Activated CD8-positive, alpha-beta memory T cell treated with anti-CD3 and anti-CD28 coated beads, Interleukin-2, amount 50 U/mL, for 4 hours (primary cell): Measurements from ENCODE around the gene TMEM141.
A peak's percentile ranks its signal among the peaks of the same experiment; 100 is the strongest.
"Not testable (repeated sequence)": the region's sequence is repeated elsewhere in the genome, so short reads cannot be mapped to it uniquely, and the experiment has no call there.

Source experiments
- DNase-seq: peaks from one replicate; pipeline ENCODE4 v3.0.0-alpha.2; 2020

The TMEM141 gene

DNA sequence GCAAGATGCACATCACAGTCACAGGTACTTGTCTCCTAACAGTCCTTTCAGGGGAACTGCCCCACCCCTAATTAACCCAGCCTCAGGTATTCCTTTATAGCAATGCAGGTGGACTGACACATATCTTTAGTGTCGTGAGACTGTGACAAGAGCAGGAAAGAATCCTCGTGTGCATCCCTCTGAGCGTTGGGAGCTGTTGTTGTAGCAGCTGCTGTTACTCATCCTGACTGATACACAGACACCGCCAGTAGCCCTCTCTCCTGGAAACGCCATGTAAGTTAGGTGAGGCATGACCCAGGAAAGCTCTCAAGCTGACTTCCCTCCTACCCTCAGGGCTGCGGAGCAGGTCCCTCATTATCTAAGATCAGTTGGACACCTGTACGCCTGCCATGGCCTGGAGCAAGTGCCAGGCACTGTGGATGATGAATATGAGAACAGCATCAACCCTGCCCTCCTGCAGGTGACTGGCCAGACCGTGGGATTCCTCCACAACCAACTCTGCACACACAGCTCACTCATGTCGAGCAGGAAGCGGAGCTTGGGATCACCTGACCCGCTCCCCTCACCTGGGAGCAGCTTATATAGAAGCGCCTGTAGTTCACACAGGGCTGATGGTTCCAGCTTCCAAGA, 16.6 kb upstream of the TMEM141 start:
- DNase-seq: no peak

DNA sequence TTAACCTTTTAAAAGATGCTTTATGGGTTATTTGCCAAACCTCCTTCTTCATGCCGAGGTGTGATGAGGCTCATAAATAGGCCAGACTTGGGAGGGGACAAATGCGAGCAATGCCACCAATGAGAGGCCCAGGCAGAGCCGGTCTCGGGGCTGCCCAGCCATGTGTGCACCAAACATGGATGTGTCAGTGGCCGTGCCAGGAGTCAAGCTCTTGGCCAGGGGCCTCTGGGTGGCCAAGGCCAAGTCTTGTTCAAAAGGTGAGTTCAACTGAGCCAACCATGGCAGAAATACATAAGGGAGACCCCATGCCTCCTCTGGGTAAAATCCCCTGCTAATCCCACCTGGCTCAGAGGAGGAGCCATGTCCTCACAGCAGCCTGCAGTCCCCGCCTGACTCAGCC, 16.0 kb upstream of the TMEM141 start:
- no peak for DNase-seq

DNA sequence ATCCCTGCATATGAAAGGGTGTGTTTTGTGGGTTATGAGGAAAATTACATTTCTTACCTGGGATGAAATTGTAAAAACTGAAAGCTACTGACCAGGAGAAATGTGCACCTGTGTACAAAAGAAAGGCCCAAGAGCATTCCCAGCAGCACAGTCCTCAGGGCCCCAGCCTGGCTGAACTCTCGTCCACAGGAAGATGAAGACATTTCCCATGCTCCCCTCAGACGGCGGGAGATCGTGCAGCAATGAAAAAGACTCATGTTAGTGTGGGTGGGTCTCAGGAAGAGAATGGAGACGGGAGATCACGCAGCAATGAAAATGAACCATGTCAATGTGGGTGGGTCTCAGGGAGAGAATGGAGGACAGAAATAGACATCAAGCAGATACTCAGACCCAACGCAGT, 14.2 kb upstream of the TMEM141 start:
- DNase-seq: no peak

DNA sequence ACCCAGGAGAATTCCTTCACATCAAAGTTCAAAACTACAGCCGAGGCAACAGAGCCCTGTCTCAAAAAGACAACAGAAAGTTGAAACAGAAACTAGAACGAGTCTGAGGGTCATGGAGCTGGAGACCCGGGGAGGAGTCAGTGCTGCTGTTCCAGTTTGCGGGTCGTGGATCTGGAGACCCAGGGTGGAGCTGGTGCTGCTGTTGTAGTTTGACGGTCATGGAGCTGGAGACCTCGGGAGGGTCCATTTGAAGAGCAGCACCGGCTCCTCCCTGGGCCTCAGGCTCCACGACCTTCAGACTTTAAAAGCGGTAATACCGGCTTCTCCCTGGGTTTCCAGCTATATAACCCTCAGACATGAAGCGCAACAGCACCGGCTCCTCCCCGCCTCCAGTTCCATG, 13.8 kb upstream of the TMEM141 start:
- no peak for DNase-seq

DNA sequence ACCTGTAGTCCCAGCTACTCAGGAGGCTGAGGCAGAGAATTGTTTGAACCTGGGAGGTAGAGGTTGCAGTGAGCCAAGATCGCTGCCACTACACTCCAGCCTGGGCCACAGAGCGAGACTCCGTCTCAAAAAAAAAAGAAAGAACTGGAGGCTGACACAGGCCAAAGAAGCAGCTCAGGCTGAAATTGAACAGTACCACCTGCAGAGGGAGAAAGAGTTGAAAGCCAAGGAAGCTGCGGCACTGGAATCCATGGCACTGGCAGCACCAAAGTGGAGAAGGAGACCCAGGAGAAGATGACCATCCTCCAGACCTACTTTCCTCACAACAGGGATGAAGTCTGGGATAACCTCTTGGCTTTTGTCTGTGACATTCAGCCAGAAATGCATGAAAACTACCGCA, 11.3 kb upstream of the TMEM141 start:
- no peak for DNase-seq

DNA sequence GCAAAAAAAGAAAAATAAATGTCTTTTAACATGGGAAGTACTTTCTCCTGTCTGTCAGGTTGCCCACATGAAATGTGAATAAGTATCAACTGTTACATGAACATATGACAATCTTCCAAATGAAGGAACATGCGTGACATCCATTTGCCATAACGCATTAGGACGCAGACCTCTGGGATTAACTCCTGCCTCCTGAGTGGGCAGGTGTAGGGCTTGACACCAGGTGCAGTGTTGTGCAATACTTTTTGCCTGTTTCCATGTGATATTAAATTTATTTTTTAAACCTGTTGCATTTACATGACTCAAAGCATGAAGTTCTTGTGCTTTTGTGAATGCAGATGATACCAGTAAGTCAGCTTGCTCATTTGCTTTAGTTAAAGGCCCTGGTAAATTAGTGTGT, 8.7 kb upstream of the TMEM141 start:
- DNase-seq: no peak

DNA sequence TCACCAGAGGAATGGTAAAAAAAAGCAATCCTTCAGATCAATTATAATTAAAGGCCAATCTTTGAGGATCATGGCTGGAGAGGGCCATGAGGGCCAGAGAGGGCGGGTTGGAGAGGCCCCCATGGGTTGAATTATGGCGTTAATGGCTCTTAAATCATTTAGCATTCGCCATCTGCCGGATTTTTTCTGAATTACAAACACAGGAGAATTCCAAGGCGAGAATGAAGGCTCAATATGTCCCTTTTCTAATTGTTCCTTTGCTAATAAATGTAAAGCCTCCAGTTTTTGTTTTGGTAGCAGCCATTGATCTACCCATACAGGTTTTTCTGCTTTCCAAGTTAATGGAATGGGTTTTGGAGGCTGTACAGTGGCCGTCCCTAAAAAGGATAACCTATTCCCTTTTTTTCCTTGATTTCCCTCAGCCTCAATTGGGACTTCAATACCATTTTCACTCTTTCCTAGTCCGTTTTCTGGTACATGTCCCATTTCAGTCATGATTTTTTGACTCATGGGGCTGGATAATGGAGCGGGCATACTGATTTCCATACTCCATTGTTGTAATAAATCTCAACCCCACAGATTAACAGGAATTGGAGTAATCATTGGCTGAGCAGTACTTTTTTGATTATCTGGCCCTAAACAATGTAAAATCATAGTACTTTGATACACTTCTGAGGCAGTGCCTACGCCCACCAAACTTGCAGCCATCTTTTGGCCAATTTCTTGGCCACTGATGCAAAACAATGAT, 6.7 kb upstream of the TMEM141 start:
- DNase-seq: no peak

DNA sequence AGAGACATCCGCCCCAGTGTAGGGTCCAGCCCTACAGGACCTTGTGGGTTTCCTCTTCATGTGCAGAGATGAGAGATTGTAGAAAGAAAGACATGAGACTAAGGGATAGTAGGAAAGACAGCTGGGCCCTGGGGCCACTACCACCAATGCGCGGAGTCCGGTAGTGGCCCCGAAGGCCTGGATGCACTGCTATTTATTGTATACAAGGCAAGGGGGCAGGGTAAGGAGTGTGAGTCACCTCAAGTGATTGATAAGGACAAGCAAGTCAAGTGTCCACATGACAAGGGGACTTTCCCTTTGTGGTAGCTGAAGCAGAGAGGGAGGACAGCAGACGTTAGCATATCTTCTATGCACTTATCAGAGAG, 6.2 kb upstream of the TMEM141 start:
- DNase-seq: no peak

DNA sequence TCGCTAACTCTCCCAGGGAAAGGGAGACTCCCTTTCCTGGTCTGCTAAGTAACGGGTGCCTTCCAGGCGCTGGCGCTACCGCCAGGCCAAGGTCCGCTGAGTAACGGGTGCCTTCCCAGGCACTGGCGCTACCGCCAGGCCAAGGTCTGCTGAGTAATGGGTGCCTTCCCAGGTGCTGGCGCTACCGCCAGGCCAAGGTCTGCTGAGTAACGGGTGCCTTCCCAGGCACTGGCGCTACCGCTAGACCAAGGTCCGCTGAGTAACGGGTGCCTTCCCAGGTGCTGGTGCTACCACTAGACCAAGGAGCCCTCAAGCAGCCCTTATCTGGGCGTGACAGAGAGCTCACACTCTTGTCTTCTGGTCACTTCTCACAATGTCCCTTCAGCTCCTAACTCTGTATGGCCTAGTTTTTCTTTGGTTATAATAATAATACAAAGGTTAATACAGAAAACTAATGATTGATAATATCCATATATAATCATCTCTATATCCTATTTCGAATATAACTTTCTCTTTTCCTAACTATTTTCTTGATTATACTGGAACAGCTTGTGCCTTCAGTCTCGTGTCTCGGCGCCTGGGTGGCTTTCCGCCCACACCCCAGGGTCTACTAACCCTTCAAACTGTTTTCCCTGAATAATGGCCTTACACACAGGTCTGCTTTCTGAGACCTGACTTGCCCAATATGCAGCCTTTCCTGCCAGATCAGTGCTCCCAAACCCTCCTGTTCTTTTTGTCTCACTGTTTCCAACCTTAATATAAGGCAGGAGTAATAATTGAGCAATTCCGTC, 5.4 kb upstream of the TMEM141 start:
- not testable (repeated sequence) for DNase-seq

DNA sequence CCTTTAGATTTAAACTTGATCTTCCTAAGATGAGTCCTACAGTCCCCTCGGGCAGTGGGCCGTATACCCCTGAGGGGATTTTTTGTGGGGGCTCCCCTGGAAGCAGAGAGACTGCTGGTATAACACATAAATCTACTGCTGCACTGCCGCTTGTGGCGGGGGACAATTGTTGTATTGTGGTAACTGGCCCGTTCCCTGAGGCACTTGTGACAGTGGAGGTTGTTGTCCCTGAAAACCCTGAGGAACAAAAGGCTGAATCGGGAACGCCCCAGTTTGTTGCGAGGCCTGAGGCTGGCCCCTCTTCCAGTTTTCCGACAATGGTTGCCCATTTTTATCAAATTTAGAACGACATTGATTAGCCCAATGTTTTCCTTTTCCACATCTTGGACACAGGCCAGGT, 4.7 kb upstream of the TMEM141 start:
- DNase-seq: no peak

DNA sequence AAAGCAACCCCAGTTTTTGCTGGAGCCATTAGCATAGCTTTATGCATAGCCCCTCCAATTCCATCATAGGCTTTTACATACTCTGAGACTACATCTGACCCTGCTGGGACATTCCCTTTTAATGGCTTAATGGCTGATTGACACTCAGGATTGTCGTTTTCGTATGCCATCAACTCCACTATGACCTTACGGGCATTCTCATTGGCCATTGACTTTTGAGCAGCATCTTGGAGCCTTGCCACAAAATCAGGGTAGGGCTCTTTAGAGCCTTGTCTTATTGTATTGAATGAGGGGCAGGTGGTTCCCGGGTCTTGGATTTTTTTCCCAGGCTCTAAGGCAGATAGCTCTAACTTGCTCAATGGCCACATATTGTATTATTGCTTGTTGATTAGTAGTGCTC, 4.2 kb upstream of the TMEM141 start:
- DNase-seq: not testable (repeated sequence)

DNA sequence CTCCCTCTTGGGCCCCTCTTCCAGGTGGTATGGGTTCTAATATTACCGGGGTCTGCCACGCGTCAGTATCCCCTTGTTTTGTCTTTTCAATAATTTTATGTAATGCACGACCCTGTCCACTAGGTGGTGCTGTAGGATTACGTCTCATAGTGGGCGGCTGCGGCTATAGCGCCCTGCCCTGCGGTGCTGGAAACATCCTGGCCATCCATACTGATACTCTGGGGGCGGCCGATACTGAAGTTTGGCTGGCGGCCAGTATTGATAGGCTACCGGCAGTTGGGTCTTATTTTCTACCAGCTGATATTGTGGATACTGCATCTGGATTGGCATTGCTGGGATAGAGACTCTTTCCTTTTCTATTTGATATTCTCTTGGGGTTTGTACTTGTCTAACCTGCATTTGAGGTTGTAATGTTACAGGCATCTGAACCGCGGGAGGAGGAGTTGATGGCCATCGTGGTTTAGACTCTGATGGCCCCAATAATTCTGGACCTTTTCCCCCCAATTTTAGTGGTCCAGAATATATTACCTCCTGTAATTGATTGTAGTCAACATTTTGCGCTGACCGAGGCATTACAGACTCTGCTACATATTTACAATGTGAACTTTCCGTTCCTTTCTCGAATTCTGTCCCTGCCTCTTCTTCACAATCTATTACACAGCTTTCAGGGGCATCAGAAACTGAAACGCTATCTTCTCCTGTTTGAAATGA, 3.3 kb upstream of the TMEM141 start:
- DNase-seq: peak; percentile 62

DNA sequence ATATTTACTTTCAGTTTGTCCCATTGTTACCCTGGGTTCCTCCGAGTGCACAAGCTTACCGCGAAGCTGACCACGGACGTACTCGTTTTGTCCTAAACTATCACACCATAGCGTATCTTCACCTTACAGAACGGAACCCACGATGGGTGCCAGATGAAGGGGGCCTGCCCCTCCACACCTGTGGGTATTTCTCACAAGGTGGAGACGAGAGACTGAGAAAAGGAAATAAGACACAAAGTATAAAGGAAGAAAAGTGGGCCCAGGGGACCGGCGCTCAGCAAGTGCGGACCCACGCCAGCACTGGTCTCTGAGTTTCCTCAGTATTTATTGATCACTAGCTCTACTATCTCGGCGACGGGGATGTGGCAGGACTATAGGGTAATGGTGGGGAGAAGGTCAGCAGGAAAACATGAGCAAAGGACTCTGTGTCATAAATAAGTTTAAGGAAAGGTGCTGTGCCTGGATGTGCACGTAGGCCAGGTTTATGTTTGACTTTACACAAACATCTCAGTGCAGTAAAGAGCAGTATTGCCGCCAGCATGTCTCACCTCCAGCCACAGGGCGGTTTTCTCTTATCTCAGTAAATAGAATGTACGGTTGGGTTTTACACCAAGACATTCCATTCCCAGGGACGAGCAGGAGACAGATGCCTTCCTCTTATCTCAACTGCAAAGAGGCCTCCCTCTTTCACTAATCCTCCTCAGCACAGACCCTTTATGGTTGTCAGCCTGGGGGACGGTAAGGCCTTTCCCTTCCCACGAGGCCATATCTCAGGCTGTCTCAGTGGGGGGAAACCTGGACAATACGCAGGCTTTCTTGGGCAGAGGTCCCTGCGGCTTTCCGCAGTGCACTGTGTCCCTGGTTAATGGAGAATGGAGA, 2.3 kb upstream of the TMEM141 start:
- DNase-seq: not testable (repeated sequence)

DNA sequence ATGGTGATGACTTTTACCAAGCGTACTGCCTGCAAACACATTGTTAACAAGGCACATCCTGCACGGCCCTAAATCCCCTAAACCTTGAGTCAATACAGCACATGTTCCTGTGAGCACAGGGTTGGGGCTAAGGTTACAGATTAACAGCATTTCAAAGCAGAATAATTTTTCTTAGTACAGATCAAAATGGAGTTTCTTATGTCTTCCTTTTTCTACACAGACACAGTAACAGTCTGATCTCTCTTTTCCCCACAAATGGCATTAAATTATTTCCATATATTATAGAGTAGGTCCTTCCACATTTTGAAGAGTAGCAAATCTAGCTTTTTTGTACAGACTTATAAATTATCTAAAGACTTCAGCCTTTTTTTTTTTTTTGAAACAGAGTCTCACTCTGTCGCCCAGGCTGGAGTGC, 1.6 kb upstream of the TMEM141 start:
- DNase-seq: no peak

DNA sequence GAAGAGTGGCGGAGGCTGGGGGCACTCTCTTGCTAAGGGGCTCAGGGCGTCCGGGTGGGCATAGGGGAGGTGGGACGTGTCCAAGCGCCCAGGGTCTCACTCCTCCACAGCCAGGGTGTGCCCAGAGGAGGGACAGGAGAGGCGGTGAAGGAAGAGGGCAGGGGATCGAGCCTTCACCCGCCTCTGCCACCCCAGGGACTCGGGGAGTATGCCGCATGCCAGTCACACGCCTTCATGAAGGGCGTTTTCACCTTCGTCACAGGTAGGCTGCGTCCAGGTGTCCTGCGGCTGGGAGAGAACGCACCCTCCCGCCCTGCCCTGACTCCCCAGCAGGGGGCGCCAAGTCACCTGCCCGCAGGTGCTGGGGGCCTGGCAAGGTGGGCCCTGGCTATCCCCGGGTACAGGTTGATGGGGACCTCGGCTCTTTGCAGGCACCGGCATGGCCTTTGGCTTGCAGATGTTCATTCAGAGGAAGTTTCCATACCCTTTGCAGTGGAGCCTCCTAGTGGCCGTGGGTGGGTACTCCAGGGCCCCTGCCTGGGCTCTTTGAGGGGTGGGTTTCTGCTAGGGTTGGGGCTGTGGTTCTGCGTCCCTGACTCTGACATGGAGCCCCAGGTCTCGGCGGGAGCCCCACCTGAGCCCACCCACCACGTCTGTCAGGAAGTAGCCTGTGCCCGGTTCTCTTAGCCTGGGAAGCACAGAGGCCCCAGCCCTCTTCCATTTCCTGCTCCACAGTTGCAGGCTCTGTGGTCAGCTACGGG, 552 bp downstream of the TMEM141 start:
- peak; percentile 67 for DNase-seq

DNA sequence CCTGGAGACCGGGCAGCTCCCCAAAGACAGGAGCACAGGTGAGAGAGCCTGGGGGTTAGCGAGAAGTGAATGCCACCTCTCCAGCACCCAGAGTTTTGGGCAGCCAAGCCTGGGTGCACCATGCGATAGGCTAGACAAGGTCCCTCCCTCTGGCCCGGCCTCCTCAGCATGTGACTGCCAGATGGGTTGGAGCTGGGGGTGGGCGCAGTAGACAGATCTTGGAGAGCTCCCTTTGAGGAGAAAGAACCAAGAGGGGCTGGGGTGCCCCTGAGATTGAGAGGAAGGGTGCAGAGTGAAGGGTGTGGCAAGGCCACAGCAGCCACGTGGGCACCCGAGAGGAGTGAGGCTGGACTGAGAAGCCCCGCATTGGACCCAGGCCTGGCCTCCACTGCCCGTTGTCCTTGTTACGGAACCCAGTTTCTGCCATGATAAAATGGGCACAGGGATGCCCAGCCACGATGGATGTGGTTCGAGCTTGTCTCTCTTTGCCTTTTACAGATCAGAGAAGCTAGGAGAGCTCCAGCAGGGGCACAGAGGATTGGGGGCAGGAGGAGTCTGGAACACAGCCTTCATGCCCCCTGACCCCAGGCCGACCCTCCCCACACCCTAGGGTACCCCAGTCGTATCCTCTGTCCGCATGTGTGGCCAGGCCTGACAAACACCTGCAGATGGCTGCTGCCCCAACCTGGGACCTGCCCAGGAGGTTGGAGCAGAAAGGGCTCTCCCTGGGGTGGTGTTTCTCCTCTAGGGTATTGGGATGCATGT, 1.4 kb downstream of the TMEM141 start:
- DNase-seq: no peak

DNA sequence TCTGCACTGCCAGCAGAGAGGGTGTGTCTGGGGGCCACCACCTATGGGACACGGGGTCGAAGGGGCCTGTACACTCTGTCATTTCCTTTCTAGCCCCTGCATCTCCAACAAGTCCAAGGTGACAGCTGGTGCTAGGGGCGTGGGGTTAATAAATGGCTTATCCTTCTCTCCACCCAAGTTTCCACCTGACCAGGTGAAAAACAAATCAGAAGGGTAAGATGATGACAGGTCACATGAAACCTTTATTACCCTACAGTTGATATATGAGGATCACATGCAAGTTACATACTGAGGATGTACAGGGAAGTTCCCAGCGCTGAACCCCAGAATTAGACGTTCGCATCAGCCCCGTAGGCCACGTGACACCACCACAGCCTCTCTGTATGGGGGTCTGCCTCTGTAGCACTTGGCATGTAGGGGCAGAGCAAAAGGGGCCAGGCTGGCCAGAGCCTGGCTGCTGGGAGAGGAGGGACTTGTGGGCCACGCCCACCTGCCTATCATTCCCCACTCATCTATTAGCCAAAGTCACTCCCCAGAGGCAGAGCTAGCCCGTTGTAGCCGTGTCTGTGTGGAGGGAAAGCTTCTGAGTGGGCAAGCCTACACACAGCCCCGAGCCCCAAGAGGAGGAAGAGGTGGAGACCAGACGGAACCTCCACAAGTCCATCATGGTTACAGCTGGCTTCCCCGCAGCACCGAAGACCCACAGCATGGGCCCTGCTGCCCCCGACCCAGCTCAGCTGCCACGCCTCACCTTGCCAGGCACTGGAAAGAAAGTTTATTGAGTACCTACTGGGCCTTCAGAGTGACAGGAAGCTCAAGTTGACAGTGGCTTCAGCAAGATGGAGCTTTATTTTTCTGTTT, 2.2 kb downstream of the TMEM141 start:
- DNase-seq: no peak

DNA sequence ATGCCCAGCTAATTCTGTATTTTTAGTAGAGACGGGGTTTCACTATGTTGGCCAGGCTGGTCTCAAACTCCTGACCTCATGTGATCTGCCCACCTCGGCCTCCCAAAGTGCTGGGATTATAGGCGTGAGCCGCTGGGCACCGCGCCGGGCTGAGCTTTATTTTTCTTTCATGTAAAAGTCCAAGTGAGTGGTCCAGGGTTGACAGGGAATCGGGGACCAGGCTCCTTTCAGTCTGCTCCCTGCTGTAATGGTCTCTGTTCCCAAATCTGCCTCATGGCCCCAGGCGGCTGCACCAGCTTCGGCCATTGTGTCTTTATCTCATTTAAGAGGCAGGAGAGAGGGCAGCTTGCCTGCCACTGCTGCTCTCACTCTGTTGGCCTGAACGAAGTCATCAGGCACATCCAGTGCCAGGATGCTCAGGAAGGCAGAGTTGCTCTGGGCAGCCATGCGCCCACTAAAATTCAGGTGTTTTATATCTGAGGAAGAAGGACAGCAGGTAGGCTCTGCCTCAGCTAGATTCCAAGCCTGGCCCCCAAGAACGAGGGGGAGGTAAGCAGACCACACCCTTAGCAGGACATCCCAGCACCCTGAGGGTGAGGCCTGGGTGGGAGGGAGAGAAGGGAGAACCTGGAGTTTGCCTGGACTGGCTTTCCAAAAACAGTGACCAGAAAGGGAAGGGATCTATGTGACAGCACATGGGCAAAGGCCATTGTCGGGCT, 3.3 kb downstream of the TMEM141 start:
- DNase-seq: no peak

DNA sequence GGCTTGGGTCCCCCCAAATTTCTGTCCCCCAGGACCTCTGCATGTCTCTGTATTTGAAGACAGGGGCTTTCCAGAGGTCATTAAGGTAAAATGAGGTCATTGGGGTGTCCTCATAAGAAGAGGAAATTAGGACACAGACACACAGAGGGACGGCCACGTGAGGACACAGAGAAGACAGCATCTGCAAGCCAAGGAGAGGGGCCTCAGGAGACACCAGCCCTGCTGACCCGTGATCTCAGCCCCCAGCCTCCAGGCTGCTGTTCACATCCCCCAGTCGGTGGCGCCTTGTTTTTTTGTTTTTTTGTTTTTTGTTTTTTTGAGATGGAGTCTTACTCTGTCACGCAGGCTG, 3.8 kb downstream of the TMEM141 start:
- DNase-seq: no peak
